HG02973 (cell line): Measurements from ENCODE around the gene NXPE1.

Experiments used
- ATAC-seq: cut with Tn5 transposase; IDR thresholded peaks from one replicate; pipeline ENCODE4 v1.9.1; 2021; ENCODE audit warnings: moderate library complexity; ENCODE audit not compliant: unreplicated experiment

The NXPE1 gene

GRCh38 chr11:114563077-114563476 is 3.4 kb upstream of the NXPE1 start:
- no peak for ATAC-seq

- ATAC-seq, result no peak
Observed at GRCh38 chr11:114562166-114562916, 2.7 kb upstream of the NXPE1 start.

- no peak for ATAC-seq
Observed at GRCh38 chr11:114556135-114556534, 3.5 kb downstream of the NXPE1 start.

GRCh38 chr11:114553642-114554041 is 6.0 kb downstream of the NXPE1 start:
- ATAC-seq, result no peak

GRCh38 chr11:114551060-114551459 is 8.6 kb downstream of the NXPE1 start:
- ATAC-seq, result no peak

- ATAC-seq, result no peak
Observed at GRCh38 chr11:114525682-114526081, 34.0 kb downstream of the NXPE1 start.

- no peak for ATAC-seq
Observed at GRCh38 chr11:114524122-114524521, 35.6 kb downstream of the NXPE1 start.

GRCh38 chr11:114522818-114523217 is 36.9 kb downstream of the NXPE1 start:
- ATAC-seq, result no peak

- ATAC-seq, result no peak
Observed at GRCh38 chr11:114511538-114511937, 48.1 kb downstream of the NXPE1 start.

GRCh38 chr11:114511079-114511478 is 48.6 kb downstream of the NXPE1 start:
- no peak for ATAC-seq

GRCh38 chr11:114501901-114502300 is 57.8 kb downstream of the NXPE1 start:
- no peak for ATAC-seq

- no peak for ATAC-seq
Observed at GRCh38 chr11:114499756-114500155, 59.9 kb downstream of the NXPE1 start.

GRCh38 chr11:114496915-114497314 is 62.8 kb downstream of the NXPE1 start:
- ATAC-seq, result no peak

GRCh38 chr11:114483929-114484328 is 75.8 kb downstream of the NXPE1 start:
- ATAC-seq, result no peak

GRCh38 chr11:114482114-114482513 is 77.6 kb downstream of the NXPE1 start:
- ATAC-seq, result no peak

GRCh38 chr11:114479331-114479730 is 80.3 kb downstream of the NXPE1 start:
- no peak for ATAC-seq

GRCh38 chr11:114478768-114479167 is 80.9 kb downstream of the NXPE1 start:
- ATAC-seq, result no peak

- no peak for ATAC-seq
Observed at GRCh38 chr11:114478001-114478410, 81.7 kb downstream of the NXPE1 start.

- no peak for ATAC-seq
Observed at GRCh38 chr11:114472661-114473060, 87.0 kb downstream of the NXPE1 start.
